ENCODE data around the gene SHISA9. TPM values are rescaled to one million over a fixed set of nuclear protein-coding genes. Genes with fewer than 3 reads are reported as not detected.

Gene SHISA9
- total RNA-seq, 1 donor from 2014 or later, result not detected

GRCh38 chr16:12874186-12874585 is 27.2 kb upstream of the SHISA9 start:
- no peaks in the 10 kb centered on the region for H3K4me1 ChIP-seq
- H3K27me3 ChIP-seq (ENCODE audit: low read depth), result no peaks in the 10 kb centered on the region
- ATAC-seq (no peak), DNase-seq (no peak)
- H3K36me3 ChIP-seq, result no peaks in the 10 kb centered on the region
- H3K4me3 ChIP-seq, result no peak overlapping the region
- intact Hi-C loops (cut with DNase I), result no loop called here
- no peaks in the 10 kb centered on the region for H3K9me3 ChIP-seq
- no peak for TF ChIP-seq CTCF (IDR thresholded peaks at IDR 0.05)
- no peak overlapping the region for H3K27ac ChIP-seq

DNA sequence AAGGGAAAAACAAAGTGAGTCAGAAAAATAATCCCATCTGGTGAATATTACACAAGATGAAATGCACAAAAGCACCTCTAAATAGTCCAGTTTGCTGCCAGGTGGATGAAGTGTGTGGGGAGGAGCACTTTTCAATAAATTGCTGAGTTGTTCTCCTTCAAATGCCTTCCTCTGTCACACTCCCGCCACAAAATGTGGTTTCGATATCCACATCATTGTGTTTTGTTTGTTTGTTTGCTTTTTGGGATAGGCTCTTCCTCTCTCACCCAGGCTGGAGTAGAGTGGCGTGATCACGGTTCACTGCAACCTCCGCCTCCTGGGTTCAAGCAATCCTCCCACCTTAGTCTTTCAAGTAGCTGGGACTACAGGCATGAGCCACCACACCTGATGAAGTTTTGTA is 24.6 kb upstream of the SHISA9 start:
- intact Hi-C loops (cut with DNase I), result no loop called here
- DNase-seq (no peak), ATAC-seq (no peak)
- H3K4me1 ChIP-seq, result no peaks in the 10 kb centered on the region
- no peak overlapping the region for H3K4me3 ChIP-seq
- no peaks in the 10 kb centered on the region for H3K36me3 ChIP-seq
- no peaks in the 10 kb centered on the region for H3K27me3 ChIP-seq (ENCODE audit: low read depth)
- no peak overlapping the region for H3K27ac ChIP-seq
- no peak for TF ChIP-seq CTCF (IDR thresholded peaks at IDR 0.05)
- no peaks in the 10 kb centered on the region for H3K9me3 ChIP-seq

DNA sequence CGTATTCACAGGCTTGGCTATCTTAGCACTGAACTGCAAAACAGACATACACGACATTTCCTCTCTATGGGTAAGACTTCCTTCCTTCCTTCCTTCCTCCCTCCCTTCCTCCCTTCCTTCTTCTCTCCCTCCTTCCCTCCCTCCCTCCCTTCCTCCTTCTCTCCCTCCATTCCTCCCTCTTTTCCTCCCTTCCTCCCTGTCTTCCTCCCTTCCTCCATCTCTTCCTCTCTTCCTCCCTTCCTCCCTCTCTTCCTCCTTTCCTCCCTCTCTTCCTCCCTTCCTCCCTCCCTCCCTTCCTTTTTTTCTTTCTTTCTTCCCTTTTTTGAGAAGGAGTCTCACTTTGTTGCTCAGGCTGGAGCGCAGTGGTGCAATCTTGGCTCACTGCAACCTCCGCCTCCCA is 22.4 kb upstream of the SHISA9 start:
- DNase-seq, result no peak
- intact Hi-C loops (cut with DNase I), result no loop called here
- H3K27ac ChIP-seq, result no peak overlapping the region

GRCh38 chr16:12879812-12880211 is 21.6 kb upstream of the SHISA9 start:
- DNase-seq (no peak), ATAC-seq (no peak)
- no peaks in the 10 kb centered on the region for H3K9me3 ChIP-seq
- intact Hi-C loops (cut with DNase I), result no loop called here
- H3K4me3 ChIP-seq, result no peak overlapping the region
- H3K4me1 ChIP-seq, result no peaks in the 10 kb centered on the region
- H3K27me3 ChIP-seq (ENCODE audit: low read depth), result no peaks in the 10 kb centered on the region
- no peak overlapping the region for H3K27ac ChIP-seq
- no peak for TF ChIP-seq CTCF (IDR thresholded peaks at IDR 0.05)
- no peaks in the 10 kb centered on the region for H3K36me3 ChIP-seq

More for the DNA sequence above, 22.4 kb upstream of the SHISA9 start:
- Histone ChIP-seq H3K4me3 (no peak overlapping the region), H3K9me3 (no peaks in the 10 kb centered on the region), H3K36me3 (no peaks in the 10 kb centered on the region), H3K27me3 (ENCODE audit: low read depth) (no peaks in the 10 kb centered on the region), H3K4me1 (no peaks in the 10 kb centered on the region)
- no peak for TF ChIP-seq CTCF (IDR thresholded peaks at IDR 0.05)
- no peak for ATAC-seq

DNA sequence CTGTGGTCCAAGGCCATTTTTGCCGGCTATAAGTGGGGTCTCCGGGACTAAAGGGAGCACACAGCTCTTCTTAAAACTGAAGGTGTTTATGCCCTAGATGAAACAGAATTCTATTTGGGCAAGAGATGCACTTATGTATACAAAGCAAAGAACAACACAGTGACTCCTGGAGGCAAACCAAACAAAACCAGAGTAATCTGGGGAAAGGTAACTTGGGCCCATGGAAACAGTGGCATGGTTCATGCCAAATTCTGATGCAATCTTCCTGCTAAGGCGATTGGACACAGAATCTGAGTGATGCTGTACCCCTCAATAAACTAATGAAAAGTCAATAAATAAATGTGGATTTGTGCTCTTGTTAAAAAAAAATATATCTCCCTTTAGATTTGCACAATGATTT is 20.2 kb upstream of the SHISA9 start:
- Histone ChIP-seq H3K36me3 (no peaks in the 10 kb centered on the region), H3K9me3 (no peaks in the 10 kb centered on the region), H3K4me3 (no peak overlapping the region), H3K27ac (no peak overlapping the region), H3K4me1 (no peaks in the 10 kb centered on the region), H3K27me3 (ENCODE audit: low read depth) (no peaks in the 10 kb centered on the region)
- no peak for TF ChIP-seq CTCF (IDR thresholded peaks at IDR 0.05)
- ATAC-seq (no peak), DNase-seq (no peak)
- intact Hi-C loops (cut with DNase I), result no loop called here

- H3K36me3 ChIP-seq, result no peaks in the 10 kb centered on the region
- intact Hi-C loops (cut with DNase I), result no loop called here
- no peak for DNase-seq
- H3K4me1 ChIP-seq, result no peaks in the 10 kb centered on the region
- H3K27ac ChIP-seq, result no peak overlapping the region
- H3K4me3 ChIP-seq, result no peak overlapping the region
- ATAC-seq, result no peak
- TF ChIP-seq CTCF (IDR thresholded peaks at IDR 0.05), result no peak
- no peaks in the 10 kb centered on the region for H3K27me3 ChIP-seq (ENCODE audit: low read depth)
- no peaks in the 10 kb centered on the region for H3K9me3 ChIP-seq
Measured at GRCh38 chr16:12881740-12882139, 19.7 kb upstream of the SHISA9 start.
